Ishikawa (cell line): ENCODE results near the gene CSHL1.

Source experiments
- CEBPB ChIP-seq: IDR thresholded peaks from 2 replicates; pipeline ENCODE4 v1.6.1; 2012
- CREB1 ChIP-seq: IDR thresholded peaks from 2 replicates; pipeline ENCODE4 v1.6.1; 2012; ENCODE audit warnings: low read depth
- EP300 ChIP-seq: IDR thresholded peaks from 2 replicates; pipeline ENCODE4 v1.6.1; 2012; ENCODE audit warnings: borderline replicate concordance
- NFIC ChIP-seq: IDR thresholded peaks from 2 replicates; pipeline ENCODE4 v1.6.1; 2012
- TCF12 ChIP-seq: IDR thresholded peaks from 2 replicates; pipeline ENCODE4 v1.6.1; 2012; ENCODE audit warnings: low read depth
- YY1 ChIP-seq: IDR thresholded peaks from 2 replicates; pipeline ENCODE4 v1.6.1; 2012; ENCODE audit warnings: low read depth
- TF ChIP-seq, protein P1 (sequence below): IDR thresholded peaks from 2 replicates; pipeline ENCODE4 v1.6.1; 2012
- TF ChIP-seq, protein P2 (sequence below): IDR thresholded peaks from 2 replicates; pipeline ENCODE4 v1.6.1; 2012; ENCODE audit warnings: low read depth, mild to moderate bottlenecking
- TF ChIP-seq, protein P3 (sequence below): IDR thresholded peaks from 2 replicates; pipeline ENCODE4 v1.6.1; 2012

DNA sequence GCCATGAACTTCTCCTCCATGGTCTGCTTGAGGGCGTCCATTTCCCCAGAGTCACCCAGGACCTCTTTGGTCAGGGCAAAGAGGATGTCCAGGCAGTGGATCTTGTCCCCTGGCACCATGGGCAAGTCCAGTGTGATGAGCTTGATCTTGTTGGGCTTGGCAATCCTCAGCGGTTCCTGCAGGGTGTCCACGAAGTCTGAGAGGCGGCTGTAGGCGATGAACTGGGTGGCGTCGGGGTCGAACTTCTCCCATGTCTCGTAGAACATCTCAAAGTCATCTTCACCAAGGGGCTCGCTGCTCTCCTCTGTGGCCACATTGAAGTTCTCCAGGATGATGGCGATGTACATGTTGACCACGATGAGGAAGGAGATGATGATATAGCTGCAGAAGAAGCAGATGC lies 30.1 kb upstream of the CSHL1 start:
- TF ChIP-seq CREB1 = no peak
- TF ChIP-seq, protein P1, sequence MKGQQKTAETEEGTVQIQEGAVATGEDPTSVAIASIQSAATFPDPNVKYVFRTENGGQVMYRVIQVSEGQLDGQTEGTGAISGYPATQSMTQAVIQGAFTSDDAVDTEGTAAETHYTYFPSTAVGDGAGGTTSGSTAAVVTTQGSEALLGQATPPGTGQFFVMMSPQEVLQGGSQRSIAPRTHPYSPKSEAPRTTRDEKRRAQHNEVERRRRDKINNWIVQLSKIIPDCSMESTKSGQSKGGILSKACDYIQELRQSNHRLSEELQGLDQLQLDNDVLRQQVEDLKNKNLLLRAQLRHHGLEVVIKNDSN = no peak
- TF ChIP-seq, protein P2, sequence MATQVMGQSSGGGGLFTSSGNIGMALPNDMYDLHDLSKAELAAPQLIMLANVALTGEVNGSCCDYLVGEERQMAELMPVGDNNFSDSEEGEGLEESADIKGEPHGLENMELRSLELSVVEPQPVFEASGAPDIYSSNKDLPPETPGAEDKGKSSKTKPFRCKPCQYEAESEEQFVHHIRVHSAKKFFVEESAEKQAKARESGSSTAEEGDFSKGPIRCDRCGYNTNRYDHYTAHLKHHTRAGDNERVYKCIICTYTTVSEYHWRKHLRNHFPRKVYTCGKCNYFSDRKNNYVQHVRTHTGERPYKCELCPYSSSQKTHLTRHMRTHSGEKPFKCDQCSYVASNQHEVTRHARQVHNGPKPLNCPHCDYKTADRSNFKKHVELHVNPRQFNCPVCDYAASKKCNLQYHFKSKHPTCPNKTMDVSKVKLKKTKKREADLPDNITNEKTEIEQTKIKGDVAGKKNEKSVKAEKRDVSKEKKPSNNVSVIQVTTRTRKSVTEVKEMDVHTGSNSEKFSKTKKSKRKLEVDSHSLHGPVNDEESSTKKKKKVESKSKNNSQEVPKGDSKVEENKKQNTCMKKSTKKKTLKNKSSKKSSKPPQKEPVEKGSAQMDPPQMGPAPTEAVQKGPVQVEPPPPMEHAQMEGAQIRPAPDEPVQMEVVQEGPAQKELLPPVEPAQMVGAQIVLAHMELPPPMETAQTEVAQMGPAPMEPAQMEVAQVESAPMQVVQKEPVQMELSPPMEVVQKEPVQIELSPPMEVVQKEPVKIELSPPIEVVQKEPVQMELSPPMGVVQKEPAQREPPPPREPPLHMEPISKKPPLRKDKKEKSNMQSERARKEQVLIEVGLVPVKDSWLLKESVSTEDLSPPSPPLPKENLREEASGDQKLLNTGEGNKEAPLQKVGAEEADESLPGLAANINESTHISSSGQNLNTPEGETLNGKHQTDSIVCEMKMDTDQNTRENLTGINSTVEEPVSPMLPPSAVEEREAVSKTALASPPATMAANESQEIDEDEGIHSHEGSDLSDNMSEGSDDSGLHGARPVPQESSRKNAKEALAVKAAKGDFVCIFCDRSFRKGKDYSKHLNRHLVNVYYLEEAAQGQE = no peak
- TF ChIP-seq NFIC = no peak
- no peak for TF ChIP-seq CEBPB
- no peak for TF ChIP-seq YY1
- no peak for TF ChIP-seq EP300
- TF ChIP-seq, protein P3, sequence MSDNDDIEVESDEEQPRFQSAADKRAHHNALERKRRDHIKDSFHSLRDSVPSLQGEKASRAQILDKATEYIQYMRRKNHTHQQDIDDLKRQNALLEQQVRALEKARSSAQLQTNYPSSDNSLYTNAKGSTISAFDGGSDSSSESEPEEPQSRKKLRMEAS = no peak
- TF ChIP-seq TCF12 = no peak
